Heart right ventricle (tissue), 16 donors: ENCODE results near the gene SLC9C2. TPM values are rescaled to one million over a fixed set of nuclear protein-coding genes. Genes with fewer than 3 reads are reported as not detected.
"Not testable (repeated sequence)": the region's sequence is repeated elsewhere in the genome, so short reads cannot be mapped to it uniquely, and the experiment has no call there.

Source experiments
- ATAC-seq, 8 donors: fragments of 200-7000 bp; cut with Tn5 transposase; one replicate each; pipeline ENCODE4 v1.9.1; 2020; ENCODE audit warnings: mild to moderate bottlenecking in 8 of 8, moderate library complexity in 8 of 8, moderate number of reproducible peaks in 1 of 8
- DNase-seq, 2 donors: peaks; one replicate each; pipeline ENCODE4 v3.0.0-alpha.2; 2020
- H3K27ac ChIP-seq, 10 donors: fragments of 200-600 bp; sonication (generic) in 2 of 10; one replicate each; pipeline versions ENCODE4 v1.5.0 to v1.8.0; 2020 to 2022; ENCODE audit warnings: mild to moderate bottlenecking in 3 of 10
- H3K27me3 ChIP-seq, 7 donors: fragments of 200-600 bp; one replicate each; pipeline ENCODE4 v1.8.0; 2021 to 2022; ENCODE audit warnings: mild to moderate bottlenecking in 2 of 7
- H3K36me3 ChIP-seq, 9 donors: fragments of 200-600 bp; sonication (generic) in 1 of 9; one replicate each; pipeline versions ENCODE4 v1.5.0 to v1.8.0; 2020 to 2022; ENCODE audit warnings: mild to moderate bottlenecking in 2 of 9
- H3K4me1 ChIP-seq, 9 donors: fragments of 200-600 bp; sonication (generic) in 1 of 9; one replicate each; pipeline versions ENCODE4 v1.5.0 to v1.8.0; 2020 to 2022; ENCODE audit warnings: mild to moderate bottlenecking in 4 of 9
- H3K4me3 ChIP-seq, 10 donors: fragments of 200-600 bp; sonication (generic) in 2 of 10; one replicate each; pipeline versions ENCODE4 v1.5.0 to v1.8.0; 2020 to 2022; ENCODE audit warnings: mild to moderate bottlenecking in 7 of 10, moderate library complexity in 2 of 10
- H3K9me3 ChIP-seq, 11 donors: fragments of 200-600 bp in 10 of 11; sonication (generic) in 2 of 11; one replicate each; pipeline versions ENCODE4 v1.5.0 to v1.8.0; 2013 to 2022; ENCODE audit warnings: mild to moderate bottlenecking in 2 of 11, control low read depth in 1 of 11, moderate library complexity in 1 of 11
- WGBS, 2 donors: extraction: QIAGEN DNeasy Blood & Tissue Kit; methylation state at CpG; one replicate each; pipeline ENCODE4 v1.1.7; 2013; ENCODE audit warnings: inconsistent platforms in 1 of 2; 5-methylcytosine and 5-hydroxymethylcytosine counted together
- intact Hi-C, 10 donors: fragments of 100-400 bp; cut with DNase I; formaldehyde crosslinking; loops; one replicate each; pipeline versions ENCODE4 v1.11.1 to v1.14.2; 2022
- polyA plus RNA-seq, 2 donors: library from polyadenylated mRNA; stranded (reverse); fragments of 200-250 nt; gene quantifications; one replicate each; pipeline ENCODE4 v1.2.3, GENCODE V29; 2013
- total RNA-seq, 10 donors: library from RNA; stranded (reverse); fragmentation: NEBNext Ultra II Directional in 3 of 10; extraction: Animal tissue kit (Norgen Biotek cat#: 25700) in 3 of 10; gene quantifications; one replicate each; pipeline versions ENCODE4 v1.2.1 to v1.2.4, GENCODE V29; 2021 to 2023
- TF ChIP-seq, protein P1 (sequence below), 9 donors: fragments of 200-600 bp; sonication (generic) in 2 of 9; IDR thresholded peaks; one replicate each; pipeline versions ENCODE4 v1.5.0 to v1.8.0; 2021 to 2022; ENCODE audit warnings: antibody characterized with exemption in 9 of 9, mild to moderate bottlenecking in 5 of 9, moderate library complexity in 1 of 9
- donor health status: Arrhythmogenic right ventricular cardiomyopathy.
- donor health status: ischemic (EF 13 %, LVEDD 7.1; RV severe dilation, severe dysfunction).
- donor health status: healthy with polysubstance abuse.
- donor health status: DM: no; HTN: yes; CAD: no.
- donor health status: DM: no; HTN: no; CAD: no.
- donor health status: ischemic (EF 25% LVEDD 6.9; RV normal size, moderate dysfunction).
- donor health status: ischemic (EF 25% LVEDD 5.7; RV mildly dilated, moderate dysfunction).
- donor health status: healthy.
- donor health status: DM: yes; HTN: yes; CAD: no.
- donor health status: Ischemic cardiomyopathy.
- donor health status: ischemic (EF 35%, LVEDD 5.7; RV mildly dilated, moderate dysfunction).
- donor health status: nonischemic (EF 11% LVEDD 7.7; RV severe dilation, severe dysfunction).
- donor health status: DM: yes; HTN: yes; CAD: no.
- donor health status: PGD.
- donor health status: ischemic (EF 29% LVEDD 5.4; RV normal size, mild dysfunction).
- donor health status: nonischemic (EF 23%, LVEDD 6.1; RV moderate dilation, normal function).

The SLC9C2 gene
- total and polyA plus RNA-seq, 12 donors, result 0.04 to 2.0 (median 0.43) TPM; not detected in 7

GRCh38 chr1:173570370-173571007 lies 32.4 kb downstream of the SLC9C2 start:
- WGBS, 2 donors, result 83 to 86% methylated on average over 4 of the region's 4 CpGs
- Histone ChIP-seq H3K27ac (no peak overlapping the region), H3K4me3 (no peak overlapping the region), H3K27me3 (no peaks in the 10 kb centered on the region), H3K4me1 (no peaks in the 10 kb centered on the region), H3K36me3 (no peaks in the 10 kb centered on the region), H3K9me3 (peaks cover 0 to 29% (median 0%) of the 10 kb centered on the region in 11 donors)
- TF ChIP-seq, protein P1, sequence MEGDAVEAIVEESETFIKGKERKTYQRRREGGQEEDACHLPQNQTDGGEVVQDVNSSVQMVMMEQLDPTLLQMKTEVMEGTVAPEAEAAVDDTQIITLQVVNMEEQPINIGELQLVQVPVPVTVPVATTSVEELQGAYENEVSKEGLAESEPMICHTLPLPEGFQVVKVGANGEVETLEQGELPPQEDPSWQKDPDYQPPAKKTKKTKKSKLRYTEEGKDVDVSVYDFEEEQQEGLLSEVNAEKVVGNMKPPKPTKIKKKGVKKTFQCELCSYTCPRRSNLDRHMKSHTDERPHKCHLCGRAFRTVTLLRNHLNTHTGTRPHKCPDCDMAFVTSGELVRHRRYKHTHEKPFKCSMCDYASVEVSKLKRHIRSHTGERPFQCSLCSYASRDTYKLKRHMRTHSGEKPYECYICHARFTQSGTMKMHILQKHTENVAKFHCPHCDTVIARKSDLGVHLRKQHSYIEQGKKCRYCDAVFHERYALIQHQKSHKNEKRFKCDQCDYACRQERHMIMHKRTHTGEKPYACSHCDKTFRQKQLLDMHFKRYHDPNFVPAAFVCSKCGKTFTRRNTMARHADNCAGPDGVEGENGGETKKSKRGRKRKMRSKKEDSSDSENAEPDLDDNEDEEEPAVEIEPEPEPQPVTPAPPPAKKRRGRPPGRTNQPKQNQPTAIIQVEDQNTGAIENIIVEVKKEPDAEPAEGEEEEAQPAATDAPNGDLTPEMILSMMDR (IDR thresholded peaks at IDR 0.05), result no peak
- ATAC-seq (no peak), DNase-seq (no peak)
- intact Hi-C loops, result no loop called here

- DNase-seq (no peak), ATAC-seq (no peak)
- 79 to 86% methylated on average over 1 of the region's 1 CpG for WGBS, 2 donors
- peaks cover 0 to 47% (median 0%) of the 10 kb centered on the region in 11 donors for H3K9me3 ChIP-seq
- H3K27me3 ChIP-seq, result no peaks in the 10 kb centered on the region
- intact Hi-C loops, result no loop called here
- H3K4me1 ChIP-seq, result no peaks in the 10 kb centered on the region
- TF ChIP-seq, protein P1 (IDR thresholded peaks at IDR 0.05), result no peak
- no peak overlapping the region for H3K4me3 ChIP-seq
- H3K27ac ChIP-seq, result no peak overlapping the region
- H3K36me3 ChIP-seq, result no peaks in the 10 kb centered on the region
Measured at GRCh38 chr1:173568483-173568882, 34.4 kb downstream of the SLC9C2 start.

DNA sequence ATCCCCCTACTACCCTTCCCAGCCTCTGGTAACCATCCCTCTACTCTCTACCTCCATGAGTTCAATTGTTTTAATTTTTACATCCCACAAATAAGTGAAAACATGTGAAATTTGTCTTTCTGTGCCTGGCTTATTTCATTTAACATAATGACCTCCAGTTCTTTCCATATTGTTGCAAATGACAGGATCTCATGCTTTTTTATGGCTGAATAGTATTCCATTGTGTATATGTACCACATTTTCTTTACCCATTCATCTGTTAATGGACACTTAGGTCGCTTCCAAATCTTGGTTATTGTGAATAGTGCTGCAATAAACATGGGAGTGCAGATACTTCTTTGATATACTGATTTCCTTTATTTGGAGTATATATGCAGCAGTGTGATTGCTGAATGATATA lies 39.0 kb downstream of the SLC9C2 start:
- peaks cover 0 to 47% (median 0%) of the 10 kb centered on the region in 11 donors for H3K9me3 ChIP-seq
- DNase-seq, H3K27ac ChIP-seq, H3K27me3 ChIP-seq, H3K36me3 ChIP-seq, H3K4me3 ChIP-seq, H3K4me1 ChIP-seq, intact Hi-C loops, ATAC-seq: not testable (repeated sequence)
- 64 to 80% methylated on average over 1 of the region's 1 CpG for WGBS, 2 donors

DNA sequence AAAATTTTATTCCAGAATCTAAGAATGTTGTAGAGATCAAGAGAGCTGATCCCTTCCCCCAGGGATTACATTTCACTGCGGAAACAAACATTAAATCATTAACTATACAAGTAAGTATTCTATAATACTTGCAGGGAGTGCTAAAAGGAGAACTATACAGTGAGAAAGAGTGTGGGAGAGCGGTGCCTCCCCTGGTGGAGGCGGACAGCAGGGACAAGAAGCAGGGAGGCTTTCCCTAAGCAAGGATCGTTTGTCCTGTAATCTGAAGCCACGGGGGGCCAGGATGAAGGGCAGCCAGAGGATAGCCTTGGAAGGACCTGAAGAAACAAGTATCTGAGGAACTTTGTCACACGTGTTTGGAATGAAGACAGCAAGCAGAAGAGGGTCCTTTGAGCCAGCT lies 40.1 kb downstream of the SLC9C2 start:
- H3K9me3 ChIP-seq, result peaks cover 0 to 41% (median 0%) of the 10 kb centered on the region in 11 donors
- ATAC-seq, result no peak
- DNase-seq, result no peak
- intact Hi-C loops, result no loop called here
- TF ChIP-seq, protein P1 (IDR thresholded peaks at IDR 0.05), result no peak
- no peak overlapping the region for H3K4me3 ChIP-seq
- WGBS, 2 donors, result 58 to 60% methylated on average over 6 of the region's 6 CpGs
- no peaks in the 10 kb centered on the region for H3K27me3 ChIP-seq
- no peak overlapping the region for H3K27ac ChIP-seq
- no peaks in the 10 kb centered on the region for H3K4me1 ChIP-seq
- H3K36me3 ChIP-seq, result no peaks in the 10 kb centered on the region

GRCh38 chr1:173561263-173561662 lies 41.6 kb downstream of the SLC9C2 start:
- no peaks in the 10 kb centered on the region for H3K36me3 ChIP-seq
- no peak for DNase-seq
- no peak overlapping the region for H3K4me3 ChIP-seq
- no peak overlapping the region for H3K27ac ChIP-seq
- WGBS, 2 donors, result 68 to 90% methylated on average over 1 of the region's 1 CpG
- ATAC-seq, result no peak
- H3K27me3 ChIP-seq, result no peaks in the 10 kb centered on the region
- TF ChIP-seq, protein P1 (IDR thresholded peaks at IDR 0.05), result no peak
- H3K9me3 ChIP-seq, result peaks cover 0 to 25% (median 0%) of the 10 kb centered on the region in 11 donors
- intact Hi-C loops, result no loop called here
- H3K4me1 ChIP-seq, result no peaks in the 10 kb centered on the region
